WI38 (cell line): ENCODE results near the gene TMX2.
"Not testable (repeated sequence)": the region's sequence is repeated elsewhere in the genome, so short reads cannot be mapped to it uniquely, and the experiment has no call there.

ENCODE experiments used
- H3K4me3 ChIP-seq: 2 replicates; pipeline ENCODE4 v1.5.1; 2011; ENCODE audit warnings: low read depth, mild to moderate bottlenecking, control low read depth, low read length
- TF ChIP-seq, protein P1 (sequence below): IDR thresholded peaks from 2 replicates; pipeline ENCODE4 v1.5.1; 2012; ENCODE audit warnings: low read depth, mild to moderate bottlenecking, control low read depth, low read length

TMX2 gene

DNA sequence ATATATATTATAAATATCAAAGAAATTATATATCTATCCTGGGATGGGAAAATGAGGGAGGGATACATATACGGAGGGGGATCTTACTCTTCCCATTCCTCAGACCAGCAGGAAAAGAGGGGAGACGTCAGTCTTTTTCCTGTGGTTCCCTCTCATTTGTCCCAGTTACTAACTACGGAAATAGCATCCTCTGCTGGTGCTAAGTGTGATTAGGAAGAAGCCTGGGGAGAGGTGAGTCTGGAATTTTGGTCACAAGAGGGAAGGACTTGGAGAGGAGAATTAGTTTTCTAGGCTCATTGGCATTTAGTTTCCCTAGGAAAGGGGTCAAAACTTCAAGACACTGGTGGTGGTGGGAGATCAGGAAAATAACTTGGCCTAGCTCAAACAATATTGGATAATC is 12.0 kb upstream of the TMX2 start:
- TF ChIP-seq, protein P1, sequence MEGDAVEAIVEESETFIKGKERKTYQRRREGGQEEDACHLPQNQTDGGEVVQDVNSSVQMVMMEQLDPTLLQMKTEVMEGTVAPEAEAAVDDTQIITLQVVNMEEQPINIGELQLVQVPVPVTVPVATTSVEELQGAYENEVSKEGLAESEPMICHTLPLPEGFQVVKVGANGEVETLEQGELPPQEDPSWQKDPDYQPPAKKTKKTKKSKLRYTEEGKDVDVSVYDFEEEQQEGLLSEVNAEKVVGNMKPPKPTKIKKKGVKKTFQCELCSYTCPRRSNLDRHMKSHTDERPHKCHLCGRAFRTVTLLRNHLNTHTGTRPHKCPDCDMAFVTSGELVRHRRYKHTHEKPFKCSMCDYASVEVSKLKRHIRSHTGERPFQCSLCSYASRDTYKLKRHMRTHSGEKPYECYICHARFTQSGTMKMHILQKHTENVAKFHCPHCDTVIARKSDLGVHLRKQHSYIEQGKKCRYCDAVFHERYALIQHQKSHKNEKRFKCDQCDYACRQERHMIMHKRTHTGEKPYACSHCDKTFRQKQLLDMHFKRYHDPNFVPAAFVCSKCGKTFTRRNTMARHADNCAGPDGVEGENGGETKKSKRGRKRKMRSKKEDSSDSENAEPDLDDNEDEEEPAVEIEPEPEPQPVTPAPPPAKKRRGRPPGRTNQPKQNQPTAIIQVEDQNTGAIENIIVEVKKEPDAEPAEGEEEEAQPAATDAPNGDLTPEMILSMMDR = no peak
- no peak overlapping the region for H3K4me3 ChIP-seq

DNA sequence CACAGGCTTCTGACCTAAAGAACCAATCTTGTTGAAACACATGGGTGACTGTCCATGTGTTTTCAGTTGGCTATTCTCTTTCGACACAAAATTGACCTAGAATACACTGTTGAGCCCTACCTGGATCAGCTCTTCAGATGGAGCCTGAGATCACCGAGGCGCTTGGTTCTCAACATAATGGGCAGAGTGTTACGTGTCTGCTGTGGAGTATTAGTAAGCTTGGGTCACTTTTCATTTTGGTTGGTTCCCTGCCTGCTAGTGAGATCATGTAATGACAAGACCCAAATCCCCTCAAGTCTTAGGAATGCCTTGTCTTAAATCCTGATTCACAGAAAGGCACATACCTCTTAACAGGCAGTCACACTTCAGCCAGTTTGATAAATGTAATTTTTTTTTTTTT is 9.1 kb upstream of the TMX2 start:
- no peak overlapping the region for H3K4me3 ChIP-seq
- TF ChIP-seq, protein P1 = no peak

GRCh38 chr11:57704932-57705331 is 7.5 kb upstream of the TMX2 start:
- H3K4me3 ChIP-seq = no peak overlapping the region
- TF ChIP-seq, protein P1 = no peak

GRCh38 chr11:57705432-57705831 is 7.0 kb upstream of the TMX2 start:
- H3K4me3 ChIP-seq = not testable (repeated sequence)

GRCh38 chr11:57709802-57710367 is 2.5 kb upstream of the TMX2 start:
- TF ChIP-seq, protein P1 = no peak

GRCh38 chr11:57711414-57712255 is 758 bp upstream of the TMX2 start, which contains the start of gene MED19:
MED19 (minus strand) TSS chr11:57712215; CDS start chr11:57712179, 36 bp downstream.
- H3K4me3 ChIP-seq = peak within 1 kb of the TSS; percentile 100
- TF ChIP-seq, protein P1 = no peak

More at GRCh38 chr11:57709802-57710367, 2.5 kb upstream of the TMX2 start:
- H3K4me3 ChIP-seq = no peak overlapping the region

DNA sequence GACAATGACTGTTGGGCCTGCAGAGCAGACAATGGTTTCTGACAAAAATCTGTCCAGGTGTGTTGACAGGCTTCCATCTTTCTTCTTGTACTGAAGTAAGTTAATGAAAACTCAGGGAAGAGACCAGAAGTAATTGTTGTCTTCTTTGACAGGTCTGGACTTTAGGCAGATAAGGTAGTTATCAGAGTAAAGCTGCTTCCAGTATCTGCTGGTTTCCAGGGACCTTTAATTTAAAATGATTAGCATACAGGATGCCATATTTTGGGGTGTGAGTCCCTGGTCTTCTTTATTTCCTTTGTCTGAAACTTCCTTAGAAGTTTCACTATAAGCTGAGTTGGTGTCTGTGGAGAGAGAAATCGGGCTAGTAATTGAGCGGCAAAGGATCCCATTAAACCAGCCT is 1.4 kb downstream of the TMX2 start:
- H3K4me3 ChIP-seq = peak overlapping the region; percentile 100
- TF ChIP-seq, protein P1 = no peak

DNA sequence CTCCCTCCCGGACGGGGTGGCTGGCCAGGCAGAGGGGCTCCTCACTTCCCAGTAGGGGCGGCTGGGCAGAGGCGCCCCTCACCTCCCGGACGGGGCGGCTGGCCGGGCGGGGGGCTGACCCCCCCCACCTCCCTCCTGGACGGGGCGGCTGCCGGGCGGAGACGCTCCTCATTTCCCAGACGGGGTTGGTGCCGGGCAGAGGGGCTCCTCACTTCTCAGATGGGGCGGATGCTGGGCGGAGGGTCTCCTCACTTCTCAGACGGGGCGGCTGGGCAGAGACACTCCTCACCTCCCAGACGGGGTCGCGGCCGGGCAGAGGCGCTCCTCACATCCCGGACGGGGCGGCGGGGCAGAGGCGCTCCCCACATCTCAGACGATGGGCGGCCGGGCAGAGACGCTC is 4.3 kb downstream of the TMX2 start:
- H3K4me3 ChIP-seq = not testable (repeated sequence)
